Activated effector memory CD4-positive, alpha-beta T cell treated with Interleukin-2 at 50 U/mL for 16 hours (primary cell): ENCODE results near the gene KLLN.
"Not testable (repeated sequence)": the region's sequence is repeated elsewhere in the genome, so short reads cannot be mapped to it uniquely, and the experiment has no call there.

ENCODE experiments used
- DNase-seq: peaks from one replicate; pipeline ENCODE4 v3.0.0-alpha.2; 2020

The KLLN gene

GRCh38 chr10:87841186-87841585 lies 22.1 kb downstream of the KLLN start:
- no peak for DNase-seq

- no peak for DNase-seq
Observed at GRCh38 chr10:87838650-87839049, 24.7 kb downstream of the KLLN start.

- DNase-seq: no peak
Observed at GRCh38 chr10:87837445-87837844, 25.9 kb downstream of the KLLN start.

- DNase-seq: no peak
Observed at GRCh38 chr10:87836098-87836497, 27.2 kb downstream of the KLLN start.

GRCh38 chr10:87829986-87830729 lies 33.2 kb downstream of the KLLN start:
- no peak for DNase-seq

GRCh38 chr10:87829051-87829450 lies 34.3 kb downstream of the KLLN start:
- not testable (repeated sequence) for DNase-seq

GRCh38 chr10:87827681-87828080 lies 35.7 kb downstream of the KLLN start:
- DNase-seq: no peak

- no peak for DNase-seq
Observed at GRCh38 chr10:87826653-87827052, 36.7 kb downstream of the KLLN start.

- DNase-seq: no peak
Observed at GRCh38 chr10:87819289-87819585, 44.1 kb downstream of the KLLN start.

- peak; percentile 52 for DNase-seq
Observed at GRCh38 chr10:87818505-87819288, 44.6 kb downstream of the KLLN start.

- DNase-seq: peak; percentile 89
Observed at GRCh38 chr10:87817609-87818504, 45.5 kb downstream of the KLLN start, which contains the start of gene ATAD1. Gene ATAD1, minus strand, starts transcription at chr10:87818226. Its CDS starts 3,627 bp downstream, at chr10:87814599.

- no peak for DNase-seq
Observed at GRCh38 chr10:87816898-87817608, 46.3 kb downstream of the KLLN start.

- DNase-seq: no peak
Observed at GRCh38 chr10:87816163-87816897, 47.0 kb downstream of the KLLN start.
